ENCODE measurements around the gene LCNL1. TPM values are rescaled to one million over a fixed set of nuclear protein-coding genes. Genes with fewer than 3 reads are reported as not detected.

The LCNL1 gene
- total RNA-seq, 2 donors from 2014 or later = 1.4 to 2.2 TPM

DNA sequence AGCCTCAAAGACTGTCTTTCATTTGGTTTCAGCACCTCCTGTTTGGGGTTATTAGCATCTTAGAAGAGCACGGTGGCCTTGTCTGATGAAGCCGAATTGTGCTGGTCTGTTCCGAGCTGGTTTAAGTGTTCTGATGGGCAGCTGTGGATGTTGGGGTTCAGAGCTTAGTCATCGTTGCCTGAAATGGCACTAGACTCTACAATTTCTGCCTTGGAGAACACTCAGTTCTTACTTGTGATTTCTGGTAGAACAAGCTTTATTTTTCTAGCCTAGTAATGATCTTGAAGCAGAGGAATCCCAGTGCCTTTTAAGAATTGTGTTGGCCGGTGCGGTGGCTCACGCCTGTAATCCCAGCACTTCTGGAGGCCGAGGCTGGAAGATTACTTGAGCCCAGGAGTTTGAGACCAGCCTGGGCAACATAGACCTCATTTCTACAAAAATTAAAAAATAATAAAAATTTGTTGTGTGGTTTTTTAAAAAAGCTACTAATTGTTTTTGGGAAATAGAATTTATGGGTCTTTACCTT, 46.1 kb upstream of the LCNL1 start:
- WGBS, 2 experiments (ENCODE audit: insufficient coverage in 1 of 2, insufficient read length in 1 of 2) = 91 to 92% methylated on average over 3 to 8 of the region's 8 CpGs
- Mint-ChIP-seq H3K27me3 (ENCODE audit: insufficient read depth) (no peaks in the 10 kb centered on the region), H3K4me1 (no peaks in the 10 kb centered on the region), H3K9me3 (no peaks in the 10 kb centered on the region), H3K27ac (no peak overlapping the region), H3K4me3 (no peak overlapping the region), H3K36me3 (ENCODE audit: low read depth) (peaks cover 54% of the 10 kb centered on the region)
- TF ChIP-seq CTCF (conservative IDR thresholded peaks at IDR 0.05) = no peak
- no peak overlapping the region for H3K9ac ChIP-seq (ENCODE audit: extremely low read depth, low read length, poor library complexity, severe bottlenecking)
- H3K9me3 ChIP-seq (ENCODE audit: control insufficient read depth, low read length) = no peaks in the 10 kb centered on the region
- no peaks in the 10 kb centered on the region for H3K27me3 ChIP-seq (ENCODE audit: control insufficient read depth, insufficient read depth, low read length, poor library complexity, severe bottlenecking)
- no peak overlapping the region for H3K27ac ChIP-seq (ENCODE audit: low read depth, low read length)
- H3K36me3 ChIP-seq (ENCODE audit: control insufficient read depth, insufficient read depth, low read length) = peaks cover 35% of the 10 kb centered on the region
- no peak overlapping the region for H3K4me3 ChIP-seq (ENCODE audit: low read length)
- no peak for DNase-seq
- no peaks in the 10 kb centered on the region for H3K4me1 ChIP-seq (ENCODE audit: control insufficient read depth, insufficient read depth, low read length)

- no peaks in the 10 kb centered on the region for H3K9me3 ChIP-seq (ENCODE audit: control insufficient read depth, low read length)
- Mint-ChIP-seq H3K27me3 (ENCODE audit: insufficient read depth) (no peaks in the 10 kb centered on the region), H3K4me1 (no peaks in the 10 kb centered on the region), H3K27ac (no peak overlapping the region), H3K4me3 (no peak overlapping the region), H3K9me3 (no peaks in the 10 kb centered on the region), H3K36me3 (ENCODE audit: low read depth) (peaks cover 53% of the 10 kb centered on the region)
- WGBS, 2 experiments (ENCODE audit: insufficient coverage in 1 of 2, insufficient read length in 1 of 2) = 97 to 98% methylated on average over 7 to 15 of the region's 15 CpGs
- H3K4me3 ChIP-seq (ENCODE audit: low read length) = no peak overlapping the region
- no peaks in the 10 kb centered on the region for H3K4me1 ChIP-seq (ENCODE audit: control insufficient read depth, insufficient read depth, low read length)
- no peak overlapping the region for H3K27ac ChIP-seq (ENCODE audit: low read depth, low read length)
- H3K27me3 ChIP-seq (ENCODE audit: control insufficient read depth, insufficient read depth, low read length, poor library complexity, severe bottlenecking) = no peaks in the 10 kb centered on the region
- H3K9ac ChIP-seq (ENCODE audit: extremely low read depth, low read length, poor library complexity, severe bottlenecking) = no peak overlapping the region
- peaks cover 37% of the 10 kb centered on the region for H3K36me3 ChIP-seq (ENCODE audit: control insufficient read depth, insufficient read depth, low read length)
- TF ChIP-seq CTCF (conservative IDR thresholded peaks at IDR 0.05) = no peak
- DNase-seq = peak; percentile 31
These were observed 45.4 kb upstream of the LCNL1 start for GRCh38 chr9:136937186-136938001.

DNA sequence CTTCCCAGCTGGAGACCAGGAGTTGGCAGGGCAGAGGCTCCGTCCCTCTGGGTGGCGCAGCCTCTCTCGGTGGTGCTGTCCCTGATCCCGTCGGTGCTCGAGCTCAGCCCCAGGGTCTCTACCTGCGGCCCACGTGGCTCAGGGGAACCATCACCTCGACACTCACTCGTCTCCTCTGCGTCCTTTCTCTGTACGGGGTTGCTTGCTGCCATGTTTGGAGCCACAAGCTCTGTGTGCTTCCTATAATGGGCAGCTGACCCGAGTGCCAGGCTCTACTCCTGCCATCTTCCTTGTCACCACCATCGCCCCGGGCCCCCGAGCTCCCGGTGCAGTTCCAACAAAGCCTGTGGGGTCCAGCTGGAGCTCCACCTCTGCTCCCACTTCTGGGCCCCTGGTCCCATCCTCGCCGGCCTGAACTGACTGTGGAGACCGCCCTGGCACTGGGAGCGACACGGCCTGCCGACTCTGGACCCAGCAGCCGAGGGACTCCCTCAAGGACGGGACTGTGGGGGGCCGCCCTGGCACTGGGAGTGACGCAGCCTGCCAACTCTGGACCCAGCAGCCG, 43.3 kb upstream of the LCNL1 start:
- DNase-seq = no peak
- H3K27me3 ChIP-seq (ENCODE audit: control insufficient read depth, insufficient read depth, low read length, poor library complexity, severe bottlenecking) = no peaks in the 10 kb centered on the region
- TF ChIP-seq CTCF (conservative IDR thresholded peaks at IDR 0.05) = no peak
- Mint-ChIP-seq H3K36me3 (ENCODE audit: low read depth) (peaks cover 42% of the 10 kb centered on the region), H3K27me3 (ENCODE audit: insufficient read depth) (no peaks in the 10 kb centered on the region), H3K9me3 (no peaks in the 10 kb centered on the region), H3K4me3 (no peak overlapping the region), H3K27ac (no peak overlapping the region), H3K4me1 (no peaks in the 10 kb centered on the region)
- 94 to 96% methylated on average over 22 to 28 of the region's 28 CpGs for WGBS, 2 experiments (ENCODE audit: insufficient coverage in 1 of 2, insufficient read length in 1 of 2)
- H3K27ac ChIP-seq (ENCODE audit: low read depth, low read length) = peak overlapping the region; percentile 38
- no peaks in the 10 kb centered on the region for H3K4me1 ChIP-seq (ENCODE audit: control insufficient read depth, insufficient read depth, low read length)
- H3K9me3 ChIP-seq (ENCODE audit: control insufficient read depth, low read length) = no peaks in the 10 kb centered on the region
- peaks cover 38% of the 10 kb centered on the region for H3K36me3 ChIP-seq (ENCODE audit: control insufficient read depth, insufficient read depth, low read length)
- H3K4me3 ChIP-seq (ENCODE audit: low read length) = no peak overlapping the region
- H3K9ac ChIP-seq (ENCODE audit: extremely low read depth, low read length, poor library complexity, severe bottlenecking) = no peak overlapping the region
